Endothelial cell of umbilical vein (primary cell): ENCODE measurements around the gene DEF6. TPM values are rescaled to one million over a fixed set of nuclear protein-coding genes. Genes with fewer than 3 reads are reported as not detected.

Experiments
- BruUV-seq: library from RNA; stranded (reverse); fragments of 400-500 nt; replicated peaks from 2 replicates; lab custom pipeline; 2021; lab: Mats Ljungman, UMichigan
- CTCF ChIA-PET: fragments of 300-600, 350-600 bp; sonication (Branson Sonifier 250); formaldehyde crosslinking; loops from one replicate; lab custom pipeline; 2021; ENCODE audit warnings: antibody characterized with exemption, inconsistent platforms; lab: Charles Lee
- POLR2A ChIA-PET: fragments of 300-600, 350-600 bp; sonication (Branson Sonifier 250); formaldehyde crosslinking; loops from one replicate; lab custom pipeline; 2021; ENCODE audit warnings: antibody characterized with exemption, inconsistent platforms; lab: Charles Lee
- DNase-seq: peaks from one replicate; pipeline ENCODE4 v3.0.0-alpha.2; 2011; ENCODE audit warnings: low read depth, low spot score
- FAIRE-seq: peaks from 2 replicates; lab custom pipeline; 2011; peaks lifted over from hg19 to GRCh38; lab: Jason Lieb, UNC
- H2AFZ ChIP-seq: 2 replicates; pipeline ENCODE4 v1.6.0; 2012; ENCODE audit warnings: low read depth, low read length, control low read depth, inconsistent platforms
- H3K27ac ChIP-seq: 2 replicates; pipeline ENCODE4 v1.5.1; 2011; ENCODE audit warnings: low read depth, mild to moderate bottlenecking, control low read depth, low read length, moderate library complexity; ENCODE audit not compliant: insufficient read depth
- H3K27me3 ChIP-seq, 2 experiments: 2 replicates each; pipeline versions ENCODE4 v1.6.0 to v1.6.1; 2011; ENCODE audit warnings: low read length in 2 of 2, mixed read lengths in 1 of 2; ENCODE audit not compliant: control insufficient read depth in 2 of 2, insufficient read depth in 2 of 2
- H3K36me3 ChIP-seq, 2 experiments: 2 replicates in 1 of 2; 3 replicates in 1 of 2; pipeline ENCODE4 v1.5.1; 2011; ENCODE audit warnings: low read length in 2 of 2, mild to moderate bottlenecking in 1 of 2, moderate library complexity in 1 of 2; ENCODE audit not compliant: control insufficient read depth in 2 of 2, insufficient read depth in 2 of 2; ENCODE audit errors: extremely low read depth in 1 of 2
- H3K4me1 ChIP-seq: 3 replicates; pipeline ENCODE4 v1.5.1; 2011; ENCODE audit warnings: mild to moderate bottlenecking, low read length; ENCODE audit not compliant: control insufficient read depth, insufficient read depth; ENCODE audit errors: extremely low read depth
- H3K4me2 ChIP-seq: 2 replicates; pipeline ENCODE4 v1.6.1; 2011; ENCODE audit warnings: low read length, control low read depth, mixed read lengths; ENCODE audit not compliant: insufficient read depth
- H3K4me3 ChIP-seq, 3 experiments: fragments of 200-600 bp in 1 of 3; sonication (generic), shearing (Covaris generic) in 1 of 3; replicated peaks in 1 of 3; 2 replicates each; pipeline ENCODE4 v1.5.1; 2011 to 2016; ENCODE audit warnings: control low read depth in 3 of 3, low read length in 3 of 3, mild to moderate bottlenecking in 2 of 3, inconsistent platforms in 1 of 3, low read depth in 1 of 3, moderate library complexity in 1 of 3; ENCODE audit not compliant: insufficient read depth in 1 of 3
- H3K79me2 ChIP-seq: 2 replicates; pipeline ENCODE4 v1.6.0; 2012; ENCODE audit warnings: low read length, inconsistent platforms; ENCODE audit not compliant: control insufficient read depth, insufficient read depth
- H3K9ac ChIP-seq: replicated peaks from 2 replicates; pipeline ENCODE3; 2011; ENCODE audit warnings: low read length, control low read depth; ENCODE audit not compliant: insufficient read depth; ENCODE audit errors: extremely low read depth
- H3K9me1 ChIP-seq: replicated peaks from 3 replicates; pipeline ENCODE4 v1.6.0; 2011; ENCODE audit warnings: mild to moderate bottlenecking, low read length; ENCODE audit not compliant: control insufficient read depth, insufficient read depth; ENCODE audit errors: extremely low read depth
- H3K9me3 ChIP-seq: replicated peaks from 2 replicates; pipeline ENCODE4 v1.5.1; 2012; ENCODE audit warnings: low read length, inconsistent platforms; ENCODE audit not compliant: control insufficient read depth, insufficient read depth
- H4K20me1 ChIP-seq: replicated peaks from 2 replicates; pipeline ENCODE3; 2011; ENCODE audit warnings: mild to moderate bottlenecking, low read length; ENCODE audit not compliant: control insufficient read depth, insufficient read depth; ENCODE audit errors: extremely low read depth
- CTCF ChIP-seq, 2 donors: IDR thresholded peaks; 1 replicate in 1 of 2; 2 replicates in 1 of 2; pipeline ENCODE4 v1.5.1; 2011; ENCODE audit warnings: low read length in 2 of 2, mild to moderate bottlenecking in 2 of 2, moderate library complexity in 2 of 2, control low read depth in 1 of 2, inconsistent platforms in 1 of 2, low read depth in 1 of 2; ENCODE audit not compliant: insufficient read depth in 1 of 2; ENCODE audit errors: extremely low read depth in 1 of 2
- EZH2 ChIP-seq: IDR thresholded peaks from 2 replicates; pipeline ENCODE4 v1.6.1; 2012; ENCODE audit warnings: borderline replicate concordance, low read depth, mild to moderate bottlenecking, moderate library complexity, low read length, inconsistent platforms; ENCODE audit not compliant: severe bottlenecking
- FOS ChIP-seq: IDR thresholded peaks from 2 replicates; pipeline ENCODE4 v1.6.1; 2011; ENCODE audit warnings: mild to moderate bottlenecking, low read length, moderate library complexity, borderline replicate concordance; ENCODE audit not compliant: insufficient read depth
- GATA2 ChIP-seq: IDR thresholded peaks from 2 replicates; pipeline ENCODE4 v1.7.0; 2011; ENCODE audit warnings: low read depth, mild to moderate bottlenecking, moderate library complexity, mixed read lengths, low read length; ENCODE audit not compliant: insufficient read length, insufficient read depth
- JUN ChIP-seq: IDR thresholded peaks from 2 replicates; pipeline ENCODE4 v1.6.1; 2011; ENCODE audit warnings: borderline replicate concordance, low read depth; ENCODE audit not compliant: insufficient read length, insufficient read depth
- MAX ChIP-seq: IDR thresholded peaks from 2 replicates; pipeline ENCODE4 v1.6.1; 2011; ENCODE audit not compliant: insufficient read depth, insufficient read length
- MYC ChIP-seq: IDR thresholded peaks from one replicate; pipeline ENCODE4 v1.6.1; 2011; ENCODE audit warnings: mild to moderate bottlenecking, low read depth, low read length
- POLR2A ChIP-seq: IDR thresholded peaks from 2 replicates; pipeline ENCODE4 v1.6.1; 2012; ENCODE audit warnings: low read depth, mild to moderate bottlenecking, control low read depth, low read length
- POLR2AphosphoS5 ChIP-seq: IDR thresholded peaks from 2 replicates; pipeline ENCODE4 v1.6.1; 2012; ENCODE audit warnings: low read depth, mild to moderate bottlenecking, control low read depth, low read length, moderate library complexity; ENCODE audit not compliant: insufficient read depth
- dilution Hi-C: fragments of 300-500 bp; cut with MboI; formaldehyde crosslinking; loops from one replicate; pipeline ENCODE4 v1.15.0; 2019; ENCODE audit warnings: low sequenced_read_pairs; ENCODE audit not compliant: extremely low pct_ligation_motif_present
- intact Hi-C: fragments of 100-400 bp; cut with micrococcal nuclease; formaldehyde crosslinking; loops from one replicate; pipeline ENCODE4 v1.10.0; 2022
- polyA plus RNA-seq, 4 experiments: library from polyadenylated mRNA; depleted of rRNA in 3 of 4; stranded (reverse) in 3 of 4; unstranded in 1 of 4; fragments of >200 nt; gene quantifications; 2 replicates each; pipeline versions ENCODE4 v1.2.1 to v1.2.3, GENCODE V29; 2011 to 2012; ENCODE audit warnings: missing spikeins in 1 of 4
- total RNA-seq: library from RNA; stranded (reverse); gene quantifications from 2 replicates; pipeline ENCODE4 v1.2.3, GENCODE V29; 2021

Gene DEF6
- total and polyA plus RNA-seq, 2 donors (not counting 3 experiments of a cell fraction or from before 2014, with no cell fraction given) = 0.59 to 0.77 TPM

- TF ChIP-seq MAX (no peak), MYC (no peak), FOS (no peak), CTCF (IDR thresholded peaks at IDR 0.05; ENCODE audit: extremely low read depth in 1 of 2, insufficient read depth in 1 of 2, low read depth in 1 of 2, low read length in 2 of 2) (no peak), POLR2AphosphoS5 (no peak), JUN (no peak), GATA2 (no peak), EZH2 (no peak), POLR2A (no peak)
- POLR2A ChIA-PET = no interaction called here
- no peak for DNase-seq
- Histone ChIP-seq H3K79me2 (no peaks in the 10 kb centered on the region), H4K20me1 (no peaks in the 10 kb centered on the region), H3K9me3 (no peaks in the 10 kb centered on the region), H3K36me3 (peaks cover 3 to 8% of the 10 kb centered on the region in 2 experiments), H3K9me1 (no peaks in the 10 kb centered on the region), H3K27ac (no peak overlapping the region), H3K4me2 (no peak overlapping the region), H3K4me3 (no peak overlapping the region), H3K9ac (no peak overlapping the region), H2AFZ (no peak overlapping the region), H3K27me3 (no peaks in the 10 kb centered on the region), H3K4me1 (no peaks in the 10 kb centered on the region)
- dilution Hi-C loops (no loop called here), intact Hi-C loops (no loop called here)
- no TSS peak for BruUV-seq
- CTCF ChIA-PET = interaction anchor here (1.4 kb wide), 1 partner anchor 97 kb away, joined by 4 read pairs; no protein-coding TSS in a partner anchor
- FAIRE-seq = no peak
Observed at GRCh38 chr6:35352735-35353134, 55.1 kb downstream of the DEF6 start.
